HG02798 (cell line): Measurements from ENCODE around the gene RNASEH1.
"Not testable (repeated sequence)": the region's sequence is repeated elsewhere in the genome, so short reads cannot be mapped to it uniquely, and the experiment has no call there.

Experiments
- ATAC-seq: cut with Tn5 transposase; IDR thresholded peaks from one replicate; pipeline ENCODE4 v1.9.1; 2021; ENCODE audit warnings: mild to moderate bottlenecking; ENCODE audit not compliant: unreplicated experiment, poor library complexity

RNASEH1 gene

DNA sequence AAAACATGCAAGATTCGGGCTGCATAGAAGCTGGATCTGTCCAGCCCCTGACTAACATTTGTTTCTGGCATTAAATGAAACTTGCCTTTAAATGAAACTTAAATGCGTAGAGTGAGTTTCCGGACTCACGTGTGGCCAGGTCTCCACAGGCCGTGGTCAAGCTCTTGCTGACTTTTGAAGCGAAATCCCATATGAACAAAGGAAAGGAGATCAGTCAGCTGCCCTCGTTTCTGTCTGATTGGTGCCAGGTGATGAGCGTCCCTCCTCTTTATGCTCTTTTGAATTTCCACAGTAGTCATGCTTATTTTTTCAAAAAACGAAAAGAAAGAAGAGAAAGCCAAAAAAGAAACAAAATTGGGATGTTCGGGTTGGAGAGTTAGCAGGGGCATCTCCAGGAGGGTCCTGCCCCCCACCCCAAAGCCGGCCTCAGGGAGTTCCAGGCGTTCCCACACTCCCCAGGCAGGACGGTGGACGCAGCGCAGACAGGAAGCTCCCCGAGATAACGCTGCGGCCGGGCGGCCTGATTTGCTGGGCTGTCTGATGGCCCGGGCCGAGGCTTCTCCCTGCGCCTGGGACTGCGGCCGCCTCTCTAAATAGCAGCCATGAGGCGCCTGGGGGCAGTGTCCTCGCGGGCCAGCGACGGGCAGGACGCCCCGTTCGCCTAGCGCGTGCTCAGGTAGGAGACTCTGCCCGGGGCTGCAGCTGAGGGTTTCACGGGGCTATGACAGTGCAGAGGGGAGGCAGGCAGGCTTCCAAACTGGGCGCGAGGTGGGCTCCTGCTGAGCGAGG lies 36.6 kb upstream of the RNASEH1 start, which contains the start of gene COLEC11:
COLEC11 (plus strand) TSS at position 620 of the 789 bp plus-strand sequence. CDS start 9,229 bp downstream, outside the sequence.
- ATAC-seq = no peak

DNA sequence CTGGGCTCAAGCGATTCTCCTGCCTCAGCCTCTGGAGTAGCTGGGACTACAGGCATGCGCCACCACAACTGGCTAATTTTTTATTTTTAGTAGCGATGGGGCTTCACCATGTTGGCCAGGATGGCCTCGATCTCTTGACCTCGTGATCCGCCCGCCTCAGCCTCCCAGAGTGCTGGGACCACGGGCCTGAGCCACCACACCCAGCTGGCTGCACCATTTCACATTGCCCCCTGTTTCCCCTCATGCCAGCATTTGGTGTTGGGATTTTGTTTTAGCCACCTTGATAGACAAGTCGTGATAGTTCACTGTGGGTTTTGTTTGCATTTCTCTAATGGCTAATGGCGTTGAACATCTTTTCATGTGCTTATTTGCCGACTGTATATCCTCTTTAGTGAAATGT lies 31.0 kb upstream of the RNASEH1 start:
- ATAC-seq = no peak

DNA sequence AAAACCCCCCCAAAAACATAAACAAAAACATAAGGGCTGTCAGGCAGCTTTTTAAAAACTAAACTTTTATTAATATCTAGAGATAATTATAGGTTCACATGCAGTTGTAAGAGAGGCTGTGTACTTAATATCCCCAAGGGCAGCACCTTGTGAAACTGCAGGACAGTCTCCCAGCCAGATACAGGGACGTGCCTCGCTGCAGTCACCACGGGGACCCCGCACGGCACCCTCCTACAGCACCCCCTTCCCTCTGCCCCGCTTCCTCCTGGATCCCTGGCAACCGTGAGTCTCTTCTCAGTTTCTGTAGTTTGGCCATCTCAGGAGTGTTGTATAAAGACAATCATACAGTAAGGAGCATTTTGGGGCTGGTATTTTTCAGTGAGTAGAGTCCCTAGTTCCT lies 30.0 kb upstream of the RNASEH1 start:
- no peak for ATAC-seq

DNA sequence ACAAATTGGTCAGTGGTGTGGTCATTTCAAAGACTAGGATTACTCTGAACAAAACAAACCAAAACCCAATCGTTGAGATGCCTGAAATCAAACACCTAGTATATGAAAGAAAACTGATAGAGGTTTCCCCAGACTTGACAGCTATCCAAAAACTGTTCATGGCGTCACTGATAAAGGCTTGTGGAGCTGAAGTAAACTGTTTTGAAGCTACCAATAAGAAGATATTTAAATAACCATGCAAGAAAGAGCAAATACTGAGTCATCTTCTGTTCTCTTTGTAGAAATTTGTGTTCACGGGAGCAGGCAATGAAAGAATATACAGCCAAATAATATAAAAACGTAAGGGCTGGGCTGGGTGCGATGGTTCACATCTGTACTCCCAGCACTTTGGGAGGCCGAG lies 29.3 kb upstream of the RNASEH1 start:
- no peak for ATAC-seq

DNA sequence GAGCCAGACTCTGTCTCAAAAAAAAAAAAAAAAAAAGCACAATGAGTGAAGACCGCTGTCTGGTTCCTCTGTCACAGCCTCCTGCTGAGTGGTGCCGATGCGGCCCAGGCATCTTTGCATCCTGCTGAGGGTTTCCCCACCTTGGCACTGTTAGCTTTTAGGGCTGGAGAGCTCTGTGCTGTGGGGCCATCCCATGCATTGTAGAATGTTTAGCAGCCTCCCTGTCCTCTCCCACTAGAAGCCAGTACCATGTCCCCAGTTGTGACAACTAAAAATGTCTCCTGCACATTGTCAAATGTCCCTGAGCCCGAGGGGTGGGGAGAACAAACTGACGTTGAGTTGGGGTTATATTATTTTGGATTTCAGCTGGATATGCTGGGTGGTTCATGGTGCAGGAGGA lies 28.9 kb upstream of the RNASEH1 start:
- ATAC-seq = no peak

DNA sequence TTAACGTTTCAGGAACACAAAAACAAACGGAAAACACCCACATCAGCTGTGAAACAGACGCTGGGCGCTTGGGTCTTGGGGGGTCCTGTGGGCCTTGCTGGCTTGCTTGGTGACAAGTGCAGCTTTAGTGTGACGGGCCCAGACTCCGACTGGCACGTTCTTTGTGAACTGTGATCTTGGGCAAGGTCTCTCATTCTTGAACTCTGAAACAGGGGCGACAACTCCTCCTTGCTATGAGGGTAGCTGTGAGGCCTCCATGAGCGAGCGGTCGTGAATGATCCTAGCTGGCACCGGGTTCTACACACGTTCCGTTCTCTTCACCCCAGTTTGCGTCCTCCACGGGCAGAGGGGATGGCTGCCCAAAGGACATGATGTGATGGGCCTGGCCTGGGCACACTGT lies 28.1 kb upstream of the RNASEH1 start:
- ATAC-seq = no peak

DNA sequence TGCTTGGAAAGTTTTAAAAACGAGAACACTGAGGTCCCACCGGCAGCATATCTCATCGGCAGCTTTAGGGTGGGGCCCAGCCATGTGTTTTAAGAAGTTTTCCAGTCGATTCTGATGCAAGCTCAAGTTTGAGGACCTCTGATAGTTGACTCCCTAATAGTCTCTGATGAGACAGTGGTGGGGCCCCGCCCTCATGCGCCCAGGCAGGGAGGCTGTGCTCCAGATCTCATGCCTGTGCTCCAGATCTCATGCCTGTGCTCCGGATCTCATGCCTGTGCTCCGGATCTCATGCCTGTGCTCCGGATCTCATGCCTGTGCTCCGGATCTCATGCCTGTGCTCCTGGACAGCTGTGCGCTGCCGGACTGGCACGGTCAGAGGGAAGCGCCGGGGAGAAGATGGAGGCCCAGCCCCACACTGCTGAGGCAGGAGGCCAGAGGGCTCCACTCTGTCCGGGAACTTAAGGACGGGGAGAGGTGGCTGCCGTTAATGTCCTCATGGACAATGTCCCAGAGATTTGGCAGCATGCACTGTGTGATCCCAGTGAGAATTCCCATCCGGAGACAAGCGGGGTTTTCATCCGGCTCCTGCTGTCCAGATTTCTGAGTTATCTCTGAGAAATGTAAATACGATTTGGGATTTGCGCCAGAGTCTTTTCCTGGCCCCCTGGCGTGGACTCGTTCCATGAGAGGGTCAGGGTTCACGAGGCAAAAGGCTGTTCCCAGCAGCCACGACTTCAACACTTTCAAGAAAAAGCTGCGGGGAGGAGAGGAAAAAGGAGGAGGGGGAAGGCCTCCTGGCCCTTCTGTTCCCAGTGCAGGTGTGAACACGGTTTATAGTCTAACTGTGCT lies 27.4 kb upstream of the RNASEH1 start:
- no peak for ATAC-seq

DNA sequence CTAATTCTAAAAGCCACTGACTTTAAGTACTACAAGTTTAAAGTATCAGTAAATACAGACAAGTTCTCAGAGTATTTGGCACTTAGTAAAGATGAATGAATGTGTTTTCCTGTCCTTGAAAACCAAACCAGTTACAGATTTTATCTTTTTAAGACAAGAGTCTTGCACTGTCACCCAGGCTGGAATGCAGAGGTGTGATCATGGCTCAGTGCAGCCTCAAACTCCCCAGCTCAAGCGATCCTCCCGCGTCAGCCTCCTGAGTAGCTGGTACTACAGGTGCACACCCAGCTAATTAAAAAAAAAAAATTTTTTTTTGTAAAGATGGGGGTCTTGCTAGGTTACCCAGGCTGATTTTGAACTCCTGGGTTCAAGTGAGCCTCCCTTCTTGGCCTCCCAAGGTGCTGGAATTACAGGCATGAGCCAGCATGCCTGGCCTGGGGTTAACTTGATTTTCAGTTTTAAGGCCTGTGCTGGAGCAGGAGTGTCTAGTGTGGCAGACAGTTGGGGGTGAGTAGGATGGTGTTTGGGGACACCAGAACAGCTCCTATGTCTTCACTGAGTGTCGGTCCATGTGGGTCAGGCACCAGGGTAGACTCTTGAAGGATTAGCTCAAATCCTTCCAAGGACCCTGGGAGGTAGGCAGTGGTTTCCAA lies 26.6 kb upstream of the RNASEH1 start:
- no peak for ATAC-seq

DNA sequence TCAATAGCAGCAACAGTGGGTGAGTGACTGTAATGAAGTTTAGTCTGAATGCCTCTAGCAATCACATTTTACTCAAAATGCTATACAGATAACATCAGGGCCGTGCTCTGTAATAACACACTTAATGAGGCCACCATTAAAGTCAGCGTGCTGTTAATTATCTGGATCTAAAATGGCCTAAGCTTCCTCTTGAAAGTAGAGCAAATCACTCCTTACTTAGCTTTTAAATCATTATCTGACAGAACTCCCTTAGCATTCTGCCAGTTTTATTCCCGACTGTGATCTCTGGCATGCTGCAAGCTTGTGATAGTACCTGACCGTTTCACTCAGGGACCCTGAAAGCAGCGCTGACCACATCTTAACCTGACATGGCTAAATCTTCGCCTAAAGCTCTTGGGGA lies 25.9 kb upstream of the RNASEH1 start:
- ATAC-seq = no peak

DNA sequence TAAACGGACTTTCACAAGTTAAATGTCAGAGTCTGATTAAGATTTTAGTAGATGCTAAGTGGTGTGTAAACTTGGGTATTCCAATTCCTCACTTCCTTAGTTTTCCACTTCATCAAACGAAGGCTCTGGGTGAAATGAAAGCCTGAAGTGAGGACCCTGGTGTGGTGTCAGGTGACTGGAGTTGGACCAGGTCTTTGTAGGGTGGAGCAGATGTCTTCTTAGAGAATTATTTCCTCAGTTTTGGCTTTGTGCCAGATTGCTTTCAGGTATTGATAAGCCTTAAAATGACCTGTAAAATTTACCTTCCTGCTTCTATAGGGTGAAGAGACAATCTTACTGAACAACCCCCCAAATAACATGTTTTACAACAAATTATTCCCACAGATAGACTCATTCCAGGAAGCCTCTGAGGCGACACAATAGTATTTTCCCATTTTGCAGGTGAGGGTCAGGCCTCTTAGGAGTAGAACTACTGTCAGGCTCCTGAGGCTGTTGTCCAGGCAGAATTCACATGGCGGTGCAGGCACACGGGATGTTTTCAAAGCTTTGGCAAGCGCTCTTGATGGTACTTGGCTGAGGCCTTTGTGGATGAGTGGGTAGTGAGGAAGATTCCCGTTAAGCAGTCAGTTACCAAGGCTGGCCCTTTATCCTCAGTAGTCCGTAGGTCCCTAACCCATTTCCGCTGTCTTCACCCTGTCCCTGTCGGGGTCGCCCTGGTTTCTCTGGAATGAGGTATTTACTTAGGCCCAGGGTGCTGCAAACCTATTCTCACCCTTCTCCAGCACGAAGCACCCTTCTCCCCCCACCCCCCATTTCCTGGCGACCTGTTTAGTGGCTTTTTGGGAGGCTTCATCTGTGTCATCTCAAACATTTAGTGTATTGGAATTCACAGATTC lies 23.5 kb upstream of the RNASEH1 start:
- ATAC-seq = no peak

DNA sequence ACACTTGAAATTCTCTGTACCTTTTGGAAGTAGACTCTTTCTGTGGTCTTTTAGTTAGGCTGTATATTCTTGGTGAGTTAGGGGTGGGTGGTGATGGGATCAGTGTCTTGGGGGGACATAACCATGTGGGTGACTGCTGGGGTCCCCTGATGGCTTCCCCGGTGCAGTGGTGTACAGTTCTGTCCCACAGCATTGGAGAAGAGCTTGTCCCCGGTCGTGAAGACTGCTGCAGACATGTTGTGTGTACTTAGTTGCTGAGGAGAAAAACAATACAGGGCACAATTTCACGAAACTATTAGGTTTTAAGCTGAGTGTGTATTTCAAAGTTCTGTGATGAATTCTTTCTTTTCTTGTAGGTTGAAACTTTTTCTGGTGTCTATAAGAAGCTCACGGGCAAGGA lies 22.3 kb upstream of the RNASEH1 start:
- no peak for ATAC-seq

DNA sequence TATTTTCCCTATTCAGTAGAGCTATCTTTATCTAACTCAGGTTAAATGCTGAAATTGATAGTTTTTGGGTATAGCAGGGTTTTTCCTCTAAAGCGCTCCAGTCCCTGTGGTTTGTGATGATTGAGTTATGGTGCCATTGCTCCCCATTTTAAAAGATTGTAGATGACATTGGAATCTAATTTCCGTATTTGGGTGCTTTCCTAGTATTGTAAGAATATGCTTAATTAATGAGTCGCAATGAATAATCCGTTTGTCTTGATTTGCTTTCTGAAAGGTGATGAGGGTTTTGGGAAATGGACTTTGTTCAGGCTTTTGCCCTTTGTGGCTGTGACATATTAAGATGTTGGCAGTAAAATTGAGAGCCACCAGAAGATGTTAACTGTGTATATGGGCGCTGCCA lies 20.9 kb upstream of the RNASEH1 start:
- ATAC-seq = no peak

DNA sequence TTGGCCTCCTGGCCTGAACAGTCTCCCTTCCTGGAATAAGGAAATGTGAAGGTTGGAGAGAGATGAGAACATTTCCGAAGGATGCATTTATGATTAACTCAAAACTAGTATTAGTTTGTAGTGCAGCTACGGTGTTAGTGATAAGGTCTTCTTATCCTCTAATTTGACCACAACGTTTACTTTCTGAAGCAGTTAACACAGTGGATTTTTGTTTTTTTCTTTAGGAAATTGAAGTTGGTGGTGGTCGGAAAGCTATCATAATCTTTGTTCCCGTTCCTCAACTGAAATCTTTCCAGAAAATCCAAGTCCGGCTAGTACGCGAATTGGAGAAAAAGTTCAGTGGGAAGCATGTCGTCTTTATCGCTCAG lies 18.1 kb upstream of the RNASEH1 start:
- not testable (repeated sequence) for ATAC-seq

DNA sequence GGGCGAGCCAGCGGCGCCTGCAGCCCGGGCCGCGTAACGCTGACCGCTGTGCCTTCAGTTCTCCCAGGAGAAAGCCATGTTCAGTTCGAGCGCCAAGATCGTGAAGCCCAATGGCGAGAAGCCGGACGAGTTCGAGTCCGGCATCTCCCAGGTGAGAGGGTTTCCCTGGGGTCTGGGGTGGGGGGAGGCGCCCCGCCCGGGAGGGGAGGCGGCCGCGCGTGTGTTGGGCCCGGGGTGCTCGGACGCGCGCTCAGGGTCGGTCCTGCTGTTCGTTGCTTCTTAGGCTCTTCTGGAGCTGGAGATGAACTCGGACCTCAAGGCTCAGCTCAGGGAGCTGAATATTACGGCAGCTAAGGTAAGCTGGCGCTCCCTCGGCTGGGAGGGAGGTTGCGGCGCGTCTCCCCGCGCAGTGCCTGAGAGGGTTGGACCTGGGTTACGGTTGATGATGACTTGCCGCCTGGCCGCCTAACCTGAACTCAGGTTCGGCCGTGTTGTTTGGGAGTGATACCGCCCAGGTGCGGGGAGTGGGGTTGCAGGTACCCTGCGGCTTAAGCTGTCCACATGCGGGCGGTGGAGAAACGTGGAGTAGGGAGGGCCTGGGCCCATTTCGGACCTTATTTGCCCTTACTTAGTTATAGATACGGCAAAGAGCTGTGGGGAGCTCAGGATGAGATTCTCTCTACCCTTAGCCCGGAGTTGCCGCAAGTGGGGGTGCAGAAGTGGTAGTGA lies 17.6 kb upstream of the RNASEH1 start:
- peak; percentile 26 for ATAC-seq

DNA sequence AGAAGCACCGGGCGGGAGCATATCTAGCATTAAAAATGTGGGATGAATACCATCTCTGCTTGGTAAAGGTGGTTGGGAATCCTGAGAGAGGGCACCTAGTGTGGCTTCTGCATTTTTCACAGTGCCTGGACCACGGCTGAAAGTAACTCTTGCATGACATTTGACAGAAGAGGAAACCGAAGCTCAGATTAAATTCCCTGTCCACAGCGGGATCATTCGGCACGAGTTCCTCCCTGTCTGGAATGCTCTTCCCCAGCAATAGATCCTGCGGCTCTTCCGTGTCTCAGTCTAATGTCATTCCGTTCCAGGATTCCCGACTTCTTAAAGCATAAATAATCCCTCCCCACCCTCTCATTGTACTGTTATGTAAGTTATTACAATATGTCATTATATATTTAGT lies 16.0 kb upstream of the RNASEH1 start:
- ATAC-seq = no peak

DNA sequence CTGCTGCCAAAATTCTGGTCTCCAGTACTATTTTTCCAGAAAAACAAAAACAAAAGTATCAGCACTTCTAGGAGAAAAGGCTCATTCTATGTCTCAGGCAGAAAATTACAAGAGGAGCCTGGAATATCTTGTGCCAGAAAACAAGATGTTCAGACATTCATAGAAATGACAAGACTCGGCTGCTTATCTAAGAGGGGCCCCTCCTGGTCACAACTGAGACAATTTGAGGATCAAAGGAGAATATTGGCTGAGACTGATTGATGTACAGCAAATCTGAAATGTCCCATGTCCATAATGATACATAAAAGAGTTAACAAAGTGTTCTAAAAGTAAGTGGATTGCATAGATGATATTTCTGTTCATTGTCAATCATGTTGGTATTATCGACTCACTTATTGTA lies 14.5 kb upstream of the RNASEH1 start:
- ATAC-seq = no peak

DNA sequence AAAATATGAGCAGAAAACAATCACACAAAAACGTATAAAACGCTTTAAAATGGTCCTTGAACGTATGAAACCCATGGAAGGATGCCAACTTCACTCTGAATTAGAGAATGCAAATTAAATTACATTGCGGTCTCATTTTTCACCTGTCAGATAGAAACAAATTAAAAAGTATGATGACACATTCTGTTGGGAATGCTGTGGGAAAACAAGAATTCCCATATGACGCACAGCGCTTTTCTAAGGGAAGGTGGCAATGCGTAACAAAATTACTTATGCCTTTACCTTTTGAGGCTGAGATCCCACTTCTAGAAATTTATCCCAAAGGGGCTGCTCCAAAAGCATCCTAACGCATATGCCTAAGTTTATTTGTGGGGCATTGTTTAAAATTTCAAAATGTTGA lies 13.2 kb upstream of the RNASEH1 start:
- no peak for ATAC-seq

DNA sequence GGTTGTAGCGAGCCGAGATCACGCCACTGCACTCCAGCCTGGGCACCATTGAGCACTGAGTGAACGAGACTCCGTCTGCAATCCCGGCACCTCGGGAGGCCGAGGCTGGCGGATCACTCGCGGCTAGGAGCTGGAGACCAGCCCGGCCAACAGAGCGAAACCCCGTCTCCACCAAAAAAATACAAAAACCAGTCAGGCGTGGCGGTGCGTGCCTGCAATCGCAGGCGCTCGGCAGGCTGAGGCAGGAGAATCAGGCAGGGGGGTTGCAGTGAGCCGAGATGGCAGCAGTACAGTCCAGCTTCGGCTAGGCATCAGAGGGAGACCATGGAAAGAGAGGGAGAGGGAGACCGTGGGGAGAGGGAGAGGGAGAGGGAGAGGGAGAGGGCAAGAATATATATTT lies 11.5 kb upstream of the RNASEH1 start:
- ATAC-seq = not testable (repeated sequence)

DNA sequence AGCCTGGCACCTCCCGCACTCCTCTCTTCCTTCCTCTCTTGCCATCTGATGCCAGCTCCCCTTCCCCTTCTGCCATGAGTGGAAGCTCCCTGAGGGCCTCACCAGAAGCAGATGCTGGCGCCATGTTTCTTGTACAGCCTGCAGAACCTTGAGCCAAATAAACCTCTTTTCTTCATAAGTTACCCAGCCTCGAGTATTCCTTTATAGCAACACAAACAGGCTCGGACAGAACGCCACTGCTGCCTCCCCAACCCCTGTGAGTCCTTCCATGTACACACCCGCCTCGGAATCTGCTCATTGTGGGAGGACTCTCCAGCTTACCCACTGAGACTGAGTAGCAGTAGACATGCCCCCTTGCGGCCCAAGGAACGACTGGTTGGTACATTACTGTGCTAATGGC lies 8.7 kb upstream of the RNASEH1 start:
- no peak for ATAC-seq
